K562 (cell line): ENCODE data around the gene HDAC2. TPM values are rescaled to one million over a fixed set of nuclear protein-coding genes. Genes with fewer than 3 reads are reported as not detected.

Experiments used
- ETV6 ChIP-seq, 3 experiments: fragments of 150-350 bp in 1 of 3; sonication (generic) in 1 of 3; formaldehyde crosslinking in 1 of 3; IDR thresholded peaks; 2 replicates each; pipeline versions ENCODE4 v1.6.1 to v1.8.0; 2014 to 2022; ENCODE audit warnings: borderline replicate concordance in 2 of 3, low read depth in 2 of 3, antibody characterized with exemption in 1 of 3, low read length in 1 of 3, mild to moderate bottlenecking in 1 of 3, missing genetic modification reagents in 1 of 3
- GATAD2B ChIP-seq: fragments of 450-650 bp; IDR thresholded peaks from 2 replicates; pipeline ENCODE4 v1.6.1; 2017; ENCODE audit warnings: mild to moderate bottlenecking, borderline replicate concordance
- RBM39 ChIP-seq: fragments of 200-400 bp; formaldehyde crosslinking; optimal IDR thresholded peaks from 2 replicates; pipeline ENCODE3; 2018; ENCODE audit warnings: low read depth, low read length
- polyA plus RNA-seq, 8 experiments: library from polyadenylated mRNA; depleted of rRNA in 4 of 8; stranded (reverse) in 5 of 8; unstranded in 3 of 8; fragments of >200 nt; fragmentation: Nextera tagmentation in 2 of 8; fragmentation: Illumina TruSeq in 1 of 8; extraction: Ambion mirVana in 2 of 8; extraction: Trizol in 1 of 8; gene quantifications; 2 replicates each; pipeline versions ENCODE4 v1.2.1 to v1.2.3, GENCODE V29; 2011 to 2014; ENCODE audit warnings: inconsistent platforms in 1 of 8, missing spikeins in 1 of 8
- total RNA-seq, 7 experiments: library from RNA; depleted of rRNA in 6 of 7; stranded (reverse); fragments of >200 nt in 6 of 7; fragmentation: Illumina TruSeq in 2 of 7; extraction: Trizol in 2 of 7; gene quantifications; 2 replicates each; pipeline versions ENCODE4 v1.2.1 to v1.2.3, GENCODE V29; 2011 to 2021; ENCODE audit warnings: low replicate concordance in 1 of 7
- TF ChIP-seq, protein P1 (sequence below): IDR thresholded peaks from 3 replicates; pipeline ENCODE4 v1.6.1; 2011; ENCODE audit warnings: borderline replicate concordance, mild to moderate bottlenecking, moderate library complexity; ENCODE audit not compliant: insufficient read length; ENCODE audit errors: extremely low read depth
- TF ChIP-seq, protein P2 (sequence below): fragments of 450-650 bp; conservative IDR thresholded peaks from 2 replicates; pipeline ENCODE4 v1.6.1; 2016; ENCODE audit warnings: missing genetic modification characterization, low read depth, mild to moderate bottlenecking, control low read depth, missing compliant biosample characterization
- TF ChIP-seq, protein P3 (sequence below): sonication (generic); formaldehyde crosslinking; IDR thresholded peaks from 2 replicates; pipeline ENCODE4 v1.8.1; 2023; ENCODE audit warnings: mild to moderate bottlenecking, missing genetic modification reagents
- TF ChIP-seq, protein P4 (sequence below): fragments of 450-650 bp; formaldehyde crosslinking; conservative IDR thresholded peaks from 2 replicates; pipeline ENCODE4 v1.4.0; 2022; ENCODE audit warnings: mild to moderate bottlenecking, missing genetic modification characterization
- TF ChIP-seq, protein P5 (sequence below), 2 experiments: IDR thresholded peaks; 2 replicates each; pipeline ENCODE4 v1.6.1; 2012; ENCODE audit warnings: improper control_type of control experiment in 2 of 2, low read depth in 2 of 2, low read length in 2 of 2, borderline replicate concordance in 1 of 2
- TF ChIP-seq, protein P6 (sequence below): fragments of 450-650 bp; formaldehyde crosslinking; IDR thresholded peaks from 2 replicates; pipeline ENCODE4 v1.4.0; 2020; ENCODE audit warnings: mild to moderate bottlenecking, mixed read lengths

Gene HDAC2
- total and polyA plus RNA-seq, 9 of the 15 experiments (the other 6 are each of a cell fraction or from before 2014, with no cell fraction given): 67.0 to 277 (median 151) TPM

DNA sequence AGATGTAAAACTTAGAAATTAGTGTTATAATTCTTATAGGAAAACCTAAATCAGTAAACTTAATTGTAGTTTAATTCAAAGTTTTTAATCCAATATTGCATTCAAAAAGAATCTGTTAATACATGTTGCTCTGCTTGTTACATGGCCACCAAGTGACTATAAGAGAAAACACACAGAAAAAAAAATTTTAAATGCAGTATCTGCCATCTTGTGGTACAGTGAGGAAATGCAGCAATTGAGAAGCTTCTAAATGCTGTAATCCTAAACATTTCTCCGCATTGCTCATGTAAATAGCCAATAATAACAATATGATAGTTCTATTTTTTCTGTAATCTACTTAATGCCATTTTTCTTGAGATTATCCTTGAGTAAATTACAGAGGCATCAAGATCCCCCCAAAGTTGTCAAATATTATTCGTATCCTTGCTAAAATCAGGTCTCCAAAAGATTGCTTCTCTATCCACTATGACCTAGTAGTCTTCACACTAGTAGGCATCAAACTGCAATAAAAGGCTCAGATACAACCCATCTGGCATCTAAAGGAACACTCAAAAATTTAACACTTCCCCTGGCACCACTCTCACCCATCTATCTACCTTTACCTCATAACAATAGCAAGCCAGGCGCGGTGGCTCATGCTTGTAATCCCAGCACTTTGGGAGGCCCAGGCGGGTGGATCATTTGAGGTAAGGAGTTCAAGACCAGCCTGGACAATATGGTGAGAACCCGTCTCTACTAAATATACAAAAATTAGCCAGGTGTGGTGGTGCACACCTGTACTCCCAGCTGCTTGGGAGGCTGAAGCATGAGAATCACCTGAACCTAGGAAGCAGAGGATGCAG lies 34.6 kb downstream of the HDAC2 start (continued):
- TF ChIP-seq, protein P1, sequence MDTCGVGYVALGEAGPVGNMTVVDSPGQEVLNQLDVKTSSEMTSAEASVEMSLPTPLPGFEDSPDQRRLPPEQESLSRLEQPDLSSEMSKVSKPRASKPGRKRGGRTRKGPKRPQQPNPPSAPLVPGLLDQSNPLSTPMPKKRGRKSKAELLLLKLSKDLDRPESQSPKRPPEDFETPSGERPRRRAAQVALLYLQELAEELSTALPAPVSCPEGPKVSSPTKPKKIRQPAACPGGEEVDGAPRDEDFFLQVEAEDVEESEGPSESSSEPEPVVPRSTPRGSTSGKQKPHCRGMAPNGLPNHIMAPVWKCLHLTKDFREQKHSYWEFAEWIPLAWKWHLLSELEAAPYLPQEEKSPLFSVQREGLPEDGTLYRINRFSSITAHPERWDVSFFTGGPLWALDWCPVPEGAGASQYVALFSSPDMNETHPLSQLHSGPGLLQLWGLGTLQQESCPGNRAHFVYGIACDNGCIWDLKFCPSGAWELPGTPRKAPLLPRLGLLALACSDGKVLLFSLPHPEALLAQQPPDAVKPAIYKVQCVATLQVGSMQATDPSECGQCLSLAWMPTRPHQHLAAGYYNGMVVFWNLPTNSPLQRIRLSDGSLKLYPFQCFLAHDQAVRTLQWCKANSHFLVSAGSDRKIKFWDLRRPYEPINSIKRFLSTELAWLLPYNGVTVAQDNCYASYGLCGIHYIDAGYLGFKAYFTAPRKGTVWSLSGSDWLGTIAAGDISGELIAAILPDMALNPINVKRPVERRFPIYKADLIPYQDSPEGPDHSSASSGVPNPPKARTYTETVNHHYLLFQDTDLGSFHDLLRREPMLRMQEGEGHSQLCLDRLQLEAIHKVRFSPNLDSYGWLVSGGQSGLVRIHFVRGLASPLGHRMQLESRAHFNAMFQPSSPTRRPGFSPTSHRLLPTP: no peak
- TF ChIP-seq, protein P2, sequence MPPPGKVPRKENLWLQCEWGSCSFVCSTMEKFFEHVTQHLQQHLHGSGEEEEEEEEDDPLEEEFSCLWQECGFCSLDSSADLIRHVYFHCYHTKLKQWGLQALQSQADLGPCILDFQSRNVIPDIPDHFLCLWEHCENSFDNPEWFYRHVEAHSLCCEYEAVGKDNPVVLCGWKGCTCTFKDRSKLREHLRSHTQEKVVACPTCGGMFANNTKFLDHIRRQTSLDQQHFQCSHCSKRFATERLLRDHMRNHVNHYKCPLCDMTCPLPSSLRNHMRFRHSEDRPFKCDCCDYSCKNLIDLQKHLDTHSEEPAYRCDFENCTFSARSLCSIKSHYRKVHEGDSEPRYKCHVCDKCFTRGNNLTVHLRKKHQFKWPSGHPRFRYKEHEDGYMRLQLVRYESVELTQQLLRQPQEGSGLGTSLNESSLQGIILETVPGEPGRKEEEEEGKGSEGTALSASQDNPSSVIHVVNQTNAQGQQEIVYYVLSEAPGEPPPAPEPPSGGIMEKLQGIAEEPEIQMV (tag): no peak
- TF ChIP-seq RBM39 (no peak), GATAD2B (no peak), ETV6 (IDR thresholded peaks at IDR 0.05; ENCODE audit: borderline replicate concordance in 1 of 2, low read depth in 2 of 2, low read length in 1 of 2) (no peak), ETV6 (CRISPR knock-in tag; IDR thresholded peaks at IDR 0.05; ENCODE audit: borderline replicate concordance) (no peak)
- TF ChIP-seq, protein P3, sequence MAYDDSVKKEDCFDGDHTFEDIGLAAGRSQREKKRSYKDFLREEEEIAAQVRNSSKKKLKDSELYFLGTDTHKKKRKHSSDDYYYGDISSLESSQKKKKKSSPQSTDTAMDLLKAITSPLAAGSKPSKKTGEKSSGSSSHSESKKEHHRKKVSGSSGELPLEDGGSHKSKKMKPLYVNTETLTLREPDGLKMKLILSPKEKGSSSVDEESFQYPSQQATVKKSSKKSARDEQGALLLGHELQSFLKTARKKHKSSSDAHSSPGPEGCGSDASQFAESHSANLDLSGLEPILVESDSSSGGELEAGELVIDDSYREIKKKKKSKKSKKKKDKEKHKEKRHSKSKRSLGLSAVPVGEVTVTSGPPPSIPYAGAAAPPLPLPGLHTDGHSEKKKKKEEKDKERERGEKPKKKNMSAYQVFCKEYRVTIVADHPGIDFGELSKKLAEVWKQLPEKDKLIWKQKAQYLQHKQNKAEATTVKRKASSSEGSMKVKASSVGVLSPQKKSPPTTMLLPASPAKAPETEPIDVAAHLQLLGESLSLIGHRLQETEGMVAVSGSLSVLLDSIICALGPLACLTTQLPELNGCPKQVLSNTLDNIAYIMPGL (CRISPR knock-in tag): no peak
- TF ChIP-seq, protein P4, sequence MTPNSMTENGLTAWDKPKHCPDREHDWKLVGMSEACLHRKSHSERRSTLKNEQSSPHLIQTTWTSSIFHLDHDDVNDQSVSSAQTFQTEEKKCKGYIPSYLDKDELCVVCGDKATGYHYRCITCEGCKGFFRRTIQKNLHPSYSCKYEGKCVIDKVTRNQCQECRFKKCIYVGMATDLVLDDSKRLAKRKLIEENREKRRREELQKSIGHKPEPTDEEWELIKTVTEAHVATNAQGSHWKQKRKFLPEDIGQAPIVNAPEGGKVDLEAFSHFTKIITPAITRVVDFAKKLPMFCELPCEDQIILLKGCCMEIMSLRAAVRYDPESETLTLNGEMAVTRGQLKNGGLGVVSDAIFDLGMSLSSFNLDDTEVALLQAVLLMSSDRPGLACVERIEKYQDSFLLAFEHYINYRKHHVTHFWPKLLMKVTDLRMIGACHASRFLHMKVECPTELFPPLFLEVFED (CRISPR knock-in tag): no peak
- TF ChIP-seq, protein P5, sequence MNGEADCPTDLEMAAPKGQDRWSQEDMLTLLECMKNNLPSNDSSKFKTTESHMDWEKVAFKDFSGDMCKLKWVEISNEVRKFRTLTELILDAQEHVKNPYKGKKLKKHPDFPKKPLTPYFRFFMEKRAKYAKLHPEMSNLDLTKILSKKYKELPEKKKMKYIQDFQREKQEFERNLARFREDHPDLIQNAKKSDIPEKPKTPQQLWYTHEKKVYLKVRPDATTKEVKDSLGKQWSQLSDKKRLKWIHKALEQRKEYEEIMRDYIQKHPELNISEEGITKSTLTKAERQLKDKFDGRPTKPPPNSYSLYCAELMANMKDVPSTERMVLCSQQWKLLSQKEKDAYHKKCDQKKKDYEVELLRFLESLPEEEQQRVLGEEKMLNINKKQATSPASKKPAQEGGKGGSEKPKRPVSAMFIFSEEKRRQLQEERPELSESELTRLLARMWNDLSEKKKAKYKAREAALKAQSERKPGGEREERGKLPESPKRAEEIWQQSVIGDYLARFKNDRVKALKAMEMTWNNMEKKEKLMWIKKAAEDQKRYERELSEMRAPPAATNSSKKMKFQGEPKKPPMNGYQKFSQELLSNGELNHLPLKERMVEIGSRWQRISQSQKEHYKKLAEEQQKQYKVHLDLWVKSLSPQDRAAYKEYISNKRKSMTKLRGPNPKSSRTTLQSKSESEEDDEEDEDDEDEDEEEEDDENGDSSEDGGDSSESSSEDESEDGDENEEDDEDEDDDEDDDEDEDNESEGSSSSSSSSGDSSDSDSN (IDR thresholded peaks at IDR 0.05; ENCODE audit: borderline replicate concordance in 1 of 2, low read depth in 2 of 2, low read length in 2 of 2): no peak
- TF ChIP-seq, protein P6, sequence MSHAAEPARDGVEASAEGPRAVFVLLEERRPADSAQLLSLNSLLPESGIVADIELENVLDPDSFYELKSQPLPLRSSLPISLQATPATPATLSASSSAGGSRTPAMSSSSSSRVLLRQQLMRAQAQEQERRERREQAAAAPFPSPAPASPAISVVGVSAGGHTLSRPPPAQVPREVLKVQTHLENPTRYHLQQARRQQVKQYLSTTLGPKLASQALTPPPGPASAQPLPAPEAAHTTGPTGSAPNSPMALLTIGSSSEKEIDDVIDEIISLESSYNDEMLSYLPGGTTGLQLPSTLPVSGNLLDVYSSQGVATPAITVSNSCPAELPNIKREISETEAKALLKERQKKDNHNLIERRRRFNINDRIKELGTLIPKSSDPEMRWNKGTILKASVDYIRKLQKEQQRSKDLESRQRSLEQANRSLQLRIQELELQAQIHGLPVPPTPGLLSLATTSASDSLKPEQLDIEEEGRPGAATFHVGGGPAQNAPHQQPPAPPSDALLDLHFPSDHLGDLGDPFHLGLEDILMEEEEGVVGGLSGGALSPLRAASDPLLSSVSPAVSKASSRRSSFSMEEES (CRISPR knock-in tag): no peak
